Lower lobe of right lung (tissue), 2 donors: ENCODE measurements around the gene FHOD1. TPM values are rescaled to one million over a fixed set of nuclear protein-coding genes. Genes with fewer than 3 reads are reported as not detected.
A peak's percentile ranks its signal among the peaks of the same experiment; 100 is the strongest.

Experiments
- ATAC-seq, 2 donors: fragments of 200-7000 bp; cut with Tn5 transposase; one replicate each; pipeline ENCODE4 v1.9.1; 2020 to 2022; ENCODE audit warnings: mild to moderate bottlenecking in 2 of 2, moderate library complexity in 2 of 2
- DNase-seq: peaks from one replicate; pipeline ENCODE4 v3.0.0-alpha.2; 2020
- H3K27ac ChIP-seq: fragments of 200-600 bp; one replicate; pipeline ENCODE4 v1.8.0; 2022
- H3K27me3 ChIP-seq: fragments of 200-600 bp; one replicate; pipeline ENCODE4 v1.8.0; 2022; ENCODE audit warnings: low read depth
- H3K36me3 ChIP-seq: fragments of 200-600 bp; one replicate; pipeline ENCODE4 v1.8.0; 2022; ENCODE audit warnings: mild to moderate bottlenecking
- H3K4me1 ChIP-seq: fragments of 200-600 bp; one replicate; pipeline ENCODE4 v1.8.0; 2022
- H3K4me3 ChIP-seq: fragments of 200-600 bp; one replicate; pipeline ENCODE4 v1.8.0; 2022; ENCODE audit warnings: mild to moderate bottlenecking
- H3K9me3 ChIP-seq: fragments of 200-600 bp; one replicate; pipeline ENCODE4 v1.8.0; 2022
- intact Hi-C: fragments of 100-400 bp; cut with DNase I; formaldehyde crosslinking; loops from one replicate; pipeline ENCODE4 v1.11.0; 2022
- total RNA-seq: library from RNA; stranded (reverse); fragmentation: NEBNext Ultra II Directional; extraction: Animal tissue kit (Norgen Biotek cat#: 25700); gene quantifications from one replicate; pipeline ENCODE4 v1.2.1, GENCODE V29; 2021
- TF ChIP-seq, protein P1 (sequence below): fragments of 200-600 bp; IDR thresholded peaks from one replicate; pipeline ENCODE4 v1.8.0; 2022; ENCODE audit warnings: antibody characterized with exemption, mild to moderate bottlenecking
- donor health status: DM: no; HTN: yes; CAD: no; lungs with severe emphysema.

FHOD1 gene
- total RNA-seq, 1 donor from 2014 or later: 67.7 TPM

DNA sequence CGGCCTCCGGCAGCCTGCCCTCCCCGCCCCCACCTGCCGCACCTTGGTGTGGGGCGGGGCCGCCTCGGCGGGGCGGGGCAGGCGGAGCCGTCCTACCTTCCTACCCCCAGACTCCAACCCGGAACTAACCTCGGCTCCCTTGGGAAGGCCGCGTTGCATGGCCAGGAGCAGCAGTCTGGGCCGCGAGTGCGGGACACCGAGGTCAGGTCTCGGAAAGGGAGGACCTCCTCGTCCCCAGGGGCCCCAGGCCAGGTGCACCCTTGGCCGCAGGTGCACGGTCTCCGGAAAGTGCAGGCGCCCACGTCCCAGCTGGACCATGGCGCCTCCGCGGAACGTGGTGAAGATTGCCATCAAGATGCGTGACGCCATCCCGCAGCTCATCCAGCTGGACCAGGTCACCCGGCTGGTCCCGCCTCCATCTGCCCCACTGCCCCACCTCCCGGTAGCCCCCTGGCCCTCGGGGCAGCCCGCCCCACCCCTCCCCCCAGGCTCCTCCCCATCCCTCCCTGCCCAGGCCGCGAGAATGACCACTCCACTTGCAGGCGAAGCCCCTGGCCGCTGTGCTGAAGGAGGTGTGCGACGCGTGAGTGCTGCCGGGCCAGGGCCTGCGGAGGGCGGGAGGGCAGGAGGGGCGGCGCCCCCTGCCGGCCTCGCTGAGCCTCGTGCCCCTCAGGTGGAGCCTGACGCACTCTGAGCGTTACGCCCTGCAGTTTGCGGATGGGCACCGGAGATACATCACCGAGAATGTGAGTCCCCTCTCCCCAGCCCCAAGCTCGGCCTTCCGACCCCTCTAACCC is 48.1 kb downstream of the FHOD1 start, which contains the start of gene ELMO3:
TSS of gene ELMO3 (plus strand) at position 121 of the 797 bp plus-strand sequence. CDS start at position 317, 196 bp downstream.
- peaks cover 15% of the 10 kb centered on the region for H3K4me1 ChIP-seq
- peak; percentile 87 to 92 for ATAC-seq
- DNase-seq: peak; percentile 77

DNA sequence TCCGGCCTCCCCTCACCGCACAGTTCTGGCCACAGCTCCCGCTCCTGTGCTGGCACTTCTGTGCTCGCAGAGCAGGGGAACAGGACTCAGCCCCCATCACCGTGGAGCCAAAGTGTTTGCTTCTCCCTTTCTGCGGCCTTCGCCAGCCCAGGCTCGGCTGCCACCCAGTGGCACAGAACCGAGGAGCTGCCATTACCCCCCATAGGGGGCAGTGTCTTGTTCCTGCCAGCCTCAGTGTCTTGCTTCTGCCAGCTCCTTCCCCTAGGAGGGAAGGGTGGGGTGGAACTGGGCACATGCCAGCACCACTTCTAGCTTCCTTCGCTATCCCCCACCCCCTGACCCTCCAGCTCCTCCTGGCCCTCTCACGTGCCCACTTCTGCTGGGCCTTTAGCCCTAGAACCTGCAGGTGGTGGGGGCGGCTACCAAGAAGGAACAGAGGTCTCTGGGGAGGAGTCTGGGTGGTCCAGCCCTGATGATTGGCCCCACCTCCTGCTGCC is 49.0 kb downstream of the FHOD1 start:
- intact Hi-C loops: no loop called here
- DNase-seq: peak; percentile 70
- TF ChIP-seq, protein P1, sequence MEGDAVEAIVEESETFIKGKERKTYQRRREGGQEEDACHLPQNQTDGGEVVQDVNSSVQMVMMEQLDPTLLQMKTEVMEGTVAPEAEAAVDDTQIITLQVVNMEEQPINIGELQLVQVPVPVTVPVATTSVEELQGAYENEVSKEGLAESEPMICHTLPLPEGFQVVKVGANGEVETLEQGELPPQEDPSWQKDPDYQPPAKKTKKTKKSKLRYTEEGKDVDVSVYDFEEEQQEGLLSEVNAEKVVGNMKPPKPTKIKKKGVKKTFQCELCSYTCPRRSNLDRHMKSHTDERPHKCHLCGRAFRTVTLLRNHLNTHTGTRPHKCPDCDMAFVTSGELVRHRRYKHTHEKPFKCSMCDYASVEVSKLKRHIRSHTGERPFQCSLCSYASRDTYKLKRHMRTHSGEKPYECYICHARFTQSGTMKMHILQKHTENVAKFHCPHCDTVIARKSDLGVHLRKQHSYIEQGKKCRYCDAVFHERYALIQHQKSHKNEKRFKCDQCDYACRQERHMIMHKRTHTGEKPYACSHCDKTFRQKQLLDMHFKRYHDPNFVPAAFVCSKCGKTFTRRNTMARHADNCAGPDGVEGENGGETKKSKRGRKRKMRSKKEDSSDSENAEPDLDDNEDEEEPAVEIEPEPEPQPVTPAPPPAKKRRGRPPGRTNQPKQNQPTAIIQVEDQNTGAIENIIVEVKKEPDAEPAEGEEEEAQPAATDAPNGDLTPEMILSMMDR: peak; percentile 63
- peak; percentile 54 to 69 for ATAC-seq
- no peak overlapping the region for H3K4me3 ChIP-seq
- H3K36me3 ChIP-seq: peaks cover 81% of the 10 kb centered on the region
- H3K9me3 ChIP-seq: no peaks in the 10 kb centered on the region
- peaks cover 24% of the 10 kb centered on the region for H3K4me1 ChIP-seq
- H3K27ac ChIP-seq: peak overlapping the region; percentile 71
- no peaks in the 10 kb centered on the region for H3K27me3 ChIP-seq

More for the DNA sequence above, 48.1 kb downstream of the FHOD1 start, which contains the start of gene ELMO3:
- H3K27ac ChIP-seq: peak within 1 kb of the TSS; percentile 71
- H3K27me3 ChIP-seq: no peaks in the 10 kb centered on the region
- H3K9me3 ChIP-seq: no peaks in the 10 kb centered on the region
- intact Hi-C loops: no loop called here
- peaks cover 81% of the 10 kb centered on the region for H3K36me3 ChIP-seq
- TF ChIP-seq, protein P1: peak; percentile 42
- peak within 1 kb of the TSS; percentile 58 for H3K4me3 ChIP-seq

DNA sequence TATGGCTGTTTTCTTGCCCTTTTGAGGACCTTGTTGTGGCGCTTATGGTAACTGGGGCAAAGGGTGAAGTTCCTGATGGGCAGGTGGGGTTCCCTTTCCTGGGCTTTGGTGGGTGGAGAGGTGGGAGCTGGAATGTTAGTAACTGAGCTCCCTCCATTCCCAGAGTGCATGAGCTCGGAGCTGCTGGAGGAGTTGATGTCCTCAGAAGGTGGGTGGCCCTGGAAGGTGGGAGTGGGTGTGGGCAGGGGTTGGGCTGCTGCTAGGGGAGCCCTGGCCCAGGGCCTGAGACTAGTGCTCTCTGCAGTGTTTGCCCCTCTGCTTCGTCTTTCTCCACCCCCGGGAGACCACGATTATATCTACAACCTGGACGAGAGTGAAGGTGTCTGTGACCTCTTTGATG is 49.6 kb downstream of the FHOD1 start:
- no peak for ATAC-seq
- TF ChIP-seq, protein P1: no peak
- DNase-seq: no peak
- H3K4me3 ChIP-seq: no peak overlapping the region
- H3K27me3 ChIP-seq: no peaks in the 10 kb centered on the region
- no peaks in the 10 kb centered on the region for H3K9me3 ChIP-seq
- intact Hi-C loops: no loop called here
- H3K27ac ChIP-seq: peak overlapping the region; percentile 28
- H3K36me3 ChIP-seq: peaks cover 77% of the 10 kb centered on the region
- H3K4me1 ChIP-seq: peaks cover 30% of the 10 kb centered on the region

DNA sequence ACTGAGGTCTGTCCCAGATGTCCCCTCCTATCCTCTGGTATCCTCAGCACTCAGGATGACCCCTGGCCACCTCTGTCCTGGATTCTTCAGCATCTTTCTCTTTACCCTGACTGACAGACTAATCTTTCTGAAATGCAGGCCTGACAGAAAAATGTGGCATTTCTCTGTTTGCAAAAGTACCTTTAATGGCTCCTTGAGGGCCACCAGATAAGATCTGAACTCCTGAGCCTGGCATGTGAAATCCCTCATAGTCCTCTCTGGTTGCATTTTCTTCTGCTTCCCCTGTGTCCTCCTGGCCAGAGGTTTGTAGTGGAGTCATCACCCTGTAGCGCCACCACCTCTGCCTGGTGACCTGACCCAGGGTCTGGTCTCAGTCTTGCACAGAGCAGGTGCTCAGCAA is 50.4 kb downstream of the FHOD1 start:
- Histone ChIP-seq H3K27ac (no peak overlapping the region), H3K9me3 (no peaks in the 10 kb centered on the region), H3K36me3 (peaks cover 69% of the 10 kb centered on the region), H3K4me1 (peaks cover 33% of the 10 kb centered on the region), H3K27me3 (no peaks in the 10 kb centered on the region), H3K4me3 (no peak overlapping the region)
- TF ChIP-seq, protein P1: no peak
- DNase-seq (no peak), ATAC-seq (no peak)
- intact Hi-C loops: no loop called here

DNA sequence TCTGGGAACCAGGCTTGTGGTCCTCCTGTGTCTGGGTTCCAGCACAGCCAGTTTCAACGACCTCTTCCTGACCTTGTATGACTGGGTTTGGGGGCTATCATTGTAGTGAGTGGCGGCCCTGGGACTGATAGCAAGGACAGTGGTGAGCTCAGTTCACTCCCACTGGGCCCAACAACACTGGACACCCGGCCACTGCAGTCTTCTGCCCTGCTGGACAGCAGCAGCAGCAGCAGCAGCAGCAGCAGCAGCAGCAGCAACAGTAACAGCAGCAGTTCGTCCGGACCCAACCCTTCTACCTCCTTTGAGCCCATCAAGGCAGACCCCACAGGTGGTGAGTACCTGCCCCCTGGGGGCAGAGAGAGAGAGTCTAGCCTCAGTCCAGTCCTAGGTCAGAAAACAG is 51.6 kb downstream of the FHOD1 start:
- Histone ChIP-seq H3K27me3 (no peaks in the 10 kb centered on the region), H3K4me3 (no peak overlapping the region), H3K9me3 (no peaks in the 10 kb centered on the region), H3K4me1 (peaks cover 45% of the 10 kb centered on the region), H3K27ac (no peak overlapping the region), H3K36me3 (peaks cover 60% of the 10 kb centered on the region)
- intact Hi-C loops: no loop called here
- no peak for ATAC-seq
- no peak for DNase-seq
- TF ChIP-seq, protein P1: no peak
